HepG2 (cell line): Measurements from ENCODE around the gene ZKSCAN3. TPM values are rescaled to one million over a fixed set of nuclear protein-coding genes. Genes with fewer than 3 reads are reported as not detected.

Source experiments
- HMG20A ChIP-seq: IDR thresholded peaks from 2 replicates; pipeline ENCODE4 v1.6.1; 2016; ENCODE audit warnings: borderline replicate concordance
- JUN ChIP-seq: sonication (generic); formaldehyde crosslinking; IDR thresholded peaks from 2 replicates; pipeline ENCODE4 v1.4.0; 2020; ENCODE audit warnings: mild to moderate bottlenecking, missing genetic modification reagents
- KLF15 ChIP-seq: sonication (generic); formaldehyde crosslinking; IDR thresholded peaks from 2 replicates; pipeline ENCODE4 v1.8.1; 2023; ENCODE audit warnings: borderline replicate concordance, mild to moderate bottlenecking, inconsistent platforms, missing genetic modification reagents, mixed read lengths
- LCORL ChIP-seq, 2 experiments: fragments of 450-650 bp in 1 of 2; sonication (generic) in 1 of 2; formaldehyde crosslinking in 1 of 2; IDR thresholded peaks; 2 replicates each; pipeline versions ENCODE4 v1.5.0 to v1.6.1; 2017 to 2020; ENCODE audit warnings: antibody characterized with exemption in 1 of 2, missing genetic modification reagents in 1 of 2
- MIER2 ChIP-seq: IDR thresholded peaks from 2 replicates; pipeline ENCODE4 v1.6.1; 2016; ENCODE audit warnings: missing biosample characterization, missing genetic modification reagents
- NFE2L2 ChIP-seq: fragments of 150-350 bp; IDR thresholded peaks from 2 replicates; pipeline ENCODE4 v1.6.1; 2014; ENCODE audit warnings: low read length
- NONO ChIP-seq, 2 experiments: fragments of 450-650 bp in 1 of 2; sonication (generic) in 1 of 2; formaldehyde crosslinking in 1 of 2; IDR thresholded peaks in 1 of 2; conservative IDR thresholded peaks in 1 of 2; 2 replicates each; pipeline versions ENCODE4 v1.6.1 to v1.8.0; 2017 to 2022; ENCODE audit warnings: mild to moderate bottlenecking in 1 of 2, missing genetic modification reagents in 1 of 2, moderate library complexity in 1 of 2
- PHF8 ChIP-seq: sonication (generic); formaldehyde crosslinking; IDR thresholded peaks from 2 replicates; pipeline ENCODE4 v1.5.0; 2020; ENCODE audit warnings: missing genetic modification reagents
- POGZ ChIP-seq: sonication (generic); formaldehyde crosslinking; IDR thresholded peaks from 2 replicates; pipeline ENCODE4 v1.4.0; 2020; ENCODE audit warnings: mild to moderate bottlenecking, missing genetic modification reagents
- POLR2A ChIP-seq, 2 experiments: IDR thresholded peaks; 2 replicates each; pipeline ENCODE4 v1.6.1; 2011; ENCODE audit warnings: low read depth in 2 of 2, low read length in 2 of 2, mild to moderate bottlenecking in 1 of 2, moderate library complexity in 1 of 2; ENCODE audit not compliant: insufficient read depth in 1 of 2
- SOX13 ChIP-seq, 3 experiments: fragments of 450-650 bp in 1 of 3; sonication (generic) in 1 of 3; formaldehyde crosslinking in 1 of 3; IDR thresholded peaks in 2 of 3; conservative IDR thresholded peaks in 1 of 3; 2 replicates each; pipeline versions ENCODE4 v1.5.0 to v1.6.1; 2016 to 2020; ENCODE audit warnings: antibody characterized with exemption in 1 of 3, mild to moderate bottlenecking in 1 of 3, missing compliant biosample characterization in 1 of 3, missing genetic modification reagents in 1 of 3, moderate library complexity in 1 of 3
- TP53 ChIP-seq: sonication (generic); formaldehyde crosslinking; conservative IDR thresholded peaks from 2 replicates; pipeline ENCODE4 v1.4.0; 2020; ENCODE audit warnings: missing genetic modification reagents
- ZMAT3 ChIP-seq: sonication (generic); formaldehyde crosslinking; conservative IDR thresholded peaks from 2 replicates; pipeline ENCODE4 v1.7.0; 2021; ENCODE audit warnings: missing genetic modification reagents
- ZNF775 ChIP-seq: sonication (generic); formaldehyde crosslinking; IDR thresholded peaks from 2 replicates; pipeline ENCODE4 v1.4.0; 2020; ENCODE audit warnings: missing genetic modification reagents, mild to moderate bottlenecking, moderate library complexity, borderline replicate concordance
- ZNF792 ChIP-seq: IDR thresholded peaks from 2 replicates; pipeline ENCODE4 v1.6.1; 2016
- ZNF839 ChIP-seq: sonication (generic); formaldehyde crosslinking; IDR thresholded peaks from 2 replicates; pipeline ENCODE4 v1.4.0; 2020; ENCODE audit warnings: missing genetic modification reagents, mild to moderate bottlenecking, borderline replicate concordance
- ZSCAN31 ChIP-seq: sonication (generic); formaldehyde crosslinking; IDR thresholded peaks from 2 replicates; pipeline ENCODE4 v1.5.0; 2020; ENCODE audit warnings: low read depth, mild to moderate bottlenecking, missing genetic modification reagents
- polyA plus RNA-seq, 8 experiments: library from polyadenylated mRNA; depleted of rRNA in 3 of 8; stranded (reverse) in 7 of 8; unstranded in 1 of 8; fragments of >200 nt; fragmentation: Illumina TruSeq in 4 of 8; extraction: Trizol in 4 of 8; gene quantifications; 2 replicates each; pipeline versions ENCODE4 v1.2.1 to v1.2.3, GENCODE V29; 2011 to 2016; ENCODE audit warnings: low read depth in 4 of 8, missing spikeins in 1 of 8, mixed read lengths in 1 of 8; ENCODE audit not compliant: insufficient read depth in 1 of 8
- total RNA-seq, 5 experiments: library from RNA; depleted of rRNA; stranded (reverse); fragments of >200 nt; fragmentation: Illumina TruSeq; extraction: Trizol; gene quantifications; 2 replicates each; pipeline ENCODE4 v1.2.3, GENCODE V29; 2016; ENCODE audit warnings: low read depth in 1 of 5
- TF ChIP-seq, protein P1 (sequence below): sonication (generic); formaldehyde crosslinking; IDR thresholded peaks from 2 replicates; pipeline ENCODE4 v1.5.1; 2020; ENCODE audit warnings: mild to moderate bottlenecking, missing genetic modification reagents, moderate library complexity
- TF ChIP-seq, protein P2 (sequence below): sonication (generic); formaldehyde crosslinking; IDR thresholded peaks from 2 replicates; pipeline ENCODE4 v1.4.0; 2020; ENCODE audit warnings: missing genetic modification reagents
- TF ChIP-seq, protein P3 (sequence below): sonication (generic); formaldehyde crosslinking; IDR thresholded peaks from 2 replicates; pipeline ENCODE4 v1.5.1; 2020; ENCODE audit warnings: mild to moderate bottlenecking, missing genetic modification reagents, borderline replicate concordance

ZKSCAN3 gene
- total and polyA plus RNA-seq, 2 of the 13 experiments (the other 11 are each of a cell fraction or from before 2014, with no cell fraction given), result 3.3 to 7.4 TPM

DNA sequence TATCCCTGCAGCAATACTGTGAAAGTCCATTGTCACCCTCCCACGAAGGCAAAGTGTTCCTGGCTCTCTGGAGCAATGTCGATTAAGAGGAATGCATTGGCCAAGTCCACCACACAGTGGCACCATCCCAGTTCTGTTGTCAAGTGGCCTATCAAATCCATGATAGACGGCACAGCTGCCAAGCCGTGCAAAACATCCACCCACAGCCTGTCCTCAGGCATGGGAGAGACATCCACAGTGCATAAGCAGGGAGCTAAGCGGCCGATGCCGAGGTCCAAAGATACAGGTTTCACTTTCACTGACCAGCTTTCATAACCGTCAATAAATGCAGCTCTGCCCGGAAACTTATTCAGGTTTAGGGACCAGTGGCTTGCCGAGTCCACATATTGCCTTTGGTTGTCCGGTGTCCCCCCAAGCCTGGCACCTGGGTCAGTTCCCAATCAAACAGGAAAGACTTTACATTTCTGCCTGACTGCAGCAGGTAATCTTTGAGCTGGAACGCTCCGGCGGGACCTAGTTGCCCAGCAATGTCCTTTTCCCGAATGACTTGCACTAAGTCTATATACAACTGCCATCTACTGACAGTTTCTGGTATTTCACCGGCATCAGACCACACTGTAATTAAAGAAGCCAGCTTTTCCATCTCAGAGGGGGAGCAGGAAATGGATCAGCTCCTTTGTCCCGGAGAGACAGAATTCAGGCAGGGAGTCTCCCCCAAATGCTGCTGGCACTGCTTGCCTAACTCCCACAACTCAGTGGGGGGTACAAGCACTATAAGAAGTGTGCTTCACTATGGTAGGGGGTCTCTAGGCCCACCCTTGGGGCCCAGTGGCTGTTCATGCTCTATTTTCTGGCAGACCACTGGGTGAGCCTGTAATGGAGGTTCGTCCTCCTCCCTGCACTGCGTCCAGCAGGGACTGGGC, 6.3 kb downstream of the ZKSCAN3 start (continued):
- TF ChIP-seq, protein P1, sequence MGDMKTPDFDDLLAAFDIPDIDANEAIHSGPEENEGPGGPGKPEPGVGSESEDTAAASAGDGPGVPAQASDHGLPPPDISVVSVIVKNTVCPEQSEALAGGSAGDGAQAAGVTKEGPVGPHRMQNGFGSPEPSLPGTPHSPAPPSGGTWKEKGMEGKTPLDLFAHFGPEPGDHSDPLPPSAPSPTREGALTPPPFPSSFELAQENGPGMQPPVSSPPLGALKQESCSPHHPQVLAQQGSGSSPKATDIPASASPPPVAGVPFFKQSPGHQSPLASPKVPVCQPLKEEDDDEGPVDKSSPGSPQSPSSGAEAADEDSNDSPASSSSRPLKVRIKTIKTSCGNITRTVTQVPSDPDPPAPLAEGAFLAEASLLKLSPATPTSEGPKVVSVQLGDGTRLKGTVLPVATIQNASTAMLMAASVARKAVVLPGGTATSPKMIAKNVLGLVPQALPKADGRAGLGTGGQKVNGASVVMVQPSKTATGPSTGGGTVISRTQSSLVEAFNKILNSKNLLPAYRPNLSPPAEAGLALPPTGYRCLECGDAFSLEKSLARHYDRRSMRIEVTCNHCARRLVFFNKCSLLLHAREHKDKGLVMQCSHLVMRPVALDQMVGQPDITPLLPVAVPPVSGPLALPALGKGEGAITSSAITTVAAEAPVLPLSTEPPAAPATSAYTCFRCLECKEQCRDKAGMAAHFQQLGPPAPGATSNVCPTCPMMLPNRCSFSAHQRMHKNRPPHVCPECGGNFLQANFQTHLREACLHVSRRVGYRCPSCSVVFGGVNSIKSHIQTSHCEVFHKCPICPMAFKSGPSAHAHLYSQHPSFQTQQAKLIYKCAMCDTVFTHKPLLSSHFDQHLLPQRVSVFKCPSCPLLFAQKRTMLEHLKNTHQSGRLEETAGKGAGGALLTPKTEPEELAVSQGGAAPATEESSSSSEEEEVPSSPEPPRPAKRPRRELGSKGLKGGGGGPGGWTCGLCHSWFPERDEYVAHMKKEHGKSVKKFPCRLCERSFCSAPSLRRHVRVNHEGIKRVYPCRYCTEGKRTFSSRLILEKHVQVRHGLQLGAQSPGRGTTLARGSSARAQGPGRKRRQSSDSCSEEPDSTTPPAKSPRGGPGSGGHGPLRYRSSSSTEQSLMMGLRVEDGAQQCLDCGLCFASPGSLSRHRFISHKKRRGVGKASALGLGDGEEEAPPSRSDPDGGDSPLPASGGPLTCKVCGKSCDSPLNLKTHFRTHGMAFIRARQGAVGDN (CRISPR knock-in tag), result peak; percentile 56
- peak in 1 of 2 experiments; percentile 65; a peak in 1 of 4 replicates for TF ChIP-seq POLR2A (IDR thresholded peaks at IDR 0.05; ENCODE audit: insufficient read depth in 1 of 2, low read depth in 2 of 2, low read length in 2 of 2)
- TF ChIP-seq SOX13 (IDR thresholded peaks at IDR 0.05), result no peak
- peak in 1 of 2 experiments; percentile 35; a peak in 1 of 4 replicates for TF ChIP-seq SOX13 (CRISPR knock-in tag; conservative IDR thresholded peaks at IDR 0.05 in 1 of 2, IDR thresholded peaks at IDR 0.05 in 1 of 2)
- no peak for TF ChIP-seq NONO (IDR thresholded peaks at IDR 0.05)
- TF ChIP-seq NONO (CRISPR knock-in tag; conservative IDR thresholded peaks at IDR 0.05), result peak; percentile 7; the same call in 1 of the 2 replicates
- TF ChIP-seq LCORL (IDR thresholded peaks at IDR 0.05), result no peak
- TF ChIP-seq LCORL (CRISPR knock-in tag; IDR thresholded peaks at IDR 0.05), result peak; percentile 59; the same call in 1 of the 2 replicates
- TF ChIP-seq, protein P2, sequence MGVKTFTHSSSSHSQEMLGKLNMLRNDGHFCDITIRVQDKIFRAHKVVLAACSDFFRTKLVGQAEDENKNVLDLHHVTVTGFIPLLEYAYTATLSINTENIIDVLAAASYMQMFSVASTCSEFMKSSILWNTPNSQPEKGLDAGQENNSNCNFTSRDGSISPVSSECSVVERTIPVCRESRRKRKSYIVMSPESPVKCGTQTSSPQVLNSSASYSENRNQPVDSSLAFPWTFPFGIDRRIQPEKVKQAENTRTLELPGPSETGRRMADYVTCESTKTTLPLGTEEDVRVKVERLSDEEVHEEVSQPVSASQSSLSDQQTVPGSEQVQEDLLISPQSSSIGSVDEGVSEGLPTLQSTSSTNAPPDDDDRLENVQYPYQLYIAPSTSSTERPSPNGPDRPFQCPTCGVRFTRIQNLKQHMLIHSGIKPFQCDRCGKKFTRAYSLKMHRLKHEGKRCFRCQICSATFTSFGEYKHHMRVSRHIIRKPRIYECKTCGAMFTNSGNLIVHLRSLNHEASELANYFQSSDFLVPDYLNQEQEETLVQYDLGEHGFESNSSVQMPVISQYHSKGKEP (CRISPR knock-in tag), result no peak
- TF ChIP-seq ZNF775, result no peak
- TF ChIP-seq HMG20A (CRISPR knock-in tag), result no peak
- TF ChIP-seq ZNF792, result 0 out of 2 replicates have a peak, but pooled peaks have one; percentile 27
- TF ChIP-seq PHF8 (CRISPR knock-in tag), result peak; percentile 42; the same call in 1 of the 2 replicates
- TF ChIP-seq, protein P3, sequence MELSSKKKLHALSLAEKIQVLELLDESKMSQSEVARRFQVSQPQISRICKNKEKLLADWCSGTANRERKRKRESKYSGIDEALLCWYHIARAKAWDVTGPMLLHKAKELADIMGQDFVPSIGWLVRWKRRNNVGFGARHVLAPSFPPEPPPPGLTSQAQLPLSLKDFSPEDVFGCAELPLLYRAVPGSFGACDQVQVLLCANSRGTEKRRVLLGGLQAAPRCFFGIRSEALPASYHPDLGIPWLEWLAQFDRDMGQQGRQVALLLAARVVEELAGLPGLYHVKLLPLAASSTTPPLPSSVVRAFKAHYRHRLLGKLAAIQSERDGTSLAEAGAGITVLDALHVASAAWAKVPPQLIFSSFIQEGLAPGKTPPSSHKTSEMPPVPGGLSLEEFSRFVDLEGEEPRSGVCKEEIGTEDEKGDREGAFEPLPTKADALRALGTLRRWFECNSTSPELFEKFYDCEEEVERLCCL (CRISPR knock-in tag), result no peak
- TF ChIP-seq POGZ (CRISPR knock-in tag), result peak; percentile 34; the same call in 1 of the 2 replicates
- peak; percentile 80 for TF ChIP-seq ZSCAN31
- TF ChIP-seq NFE2L2, result peak; percentile 56
- TF ChIP-seq MIER2, result peak; percentile 46; the same call in 1 of the 2 replicates
- TF ChIP-seq ZMAT3, result no peak
- no peak for TF ChIP-seq KLF15 (CRISPR knock-in tag)
- no peak for TF ChIP-seq JUN (CRISPR knock-in tag)
- TF ChIP-seq TP53 (CRISPR knock-in tag), result no peak
- TF ChIP-seq ZNF839 (CRISPR knock-in tag), result 0 out of 2 replicates have a peak, but pooled peaks have one; percentile 26
